HG02981 (cell line): Measurements from ENCODE around the gene PIK3C3.
"Not testable (repeated sequence)": the region's sequence is repeated elsewhere in the genome, so short reads cannot be mapped to it uniquely, and the experiment has no call there.

Experiments used
- ATAC-seq: cut with Tn5 transposase; IDR thresholded peaks from one replicate; pipeline ENCODE4 v1.9.1; 2021; ENCODE audit warnings: mild to moderate bottlenecking, moderate library complexity; ENCODE audit not compliant: unreplicated experiment

Gene PIK3C3

GRCh38 chr18:42018831-42019230, 63.8 kb downstream of the PIK3C3 start:
- no peak for ATAC-seq

- no peak for ATAC-seq
These were observed 69.1 kb downstream of the PIK3C3 start for GRCh38 chr18:42024131-42024530.

- ATAC-seq = peak; percentile 12
These were observed 70.5 kb downstream of the PIK3C3 start for GRCh38 chr18:42025491-42025890.

GRCh38 chr18:42025974-42026625, 71.1 kb downstream of the PIK3C3 start:
- ATAC-seq = peak; percentile 88

- no peak for ATAC-seq
These were observed 73.3 kb downstream of the PIK3C3 start for GRCh38 chr18:42028247-42028832.

GRCh38 chr18:42029092-42029491, 74.1 kb downstream of the PIK3C3 start:
- ATAC-seq = no peak

GRCh38 chr18:42030586-42031182, 75.7 kb downstream of the PIK3C3 start:
- ATAC-seq = no peak

GRCh38 chr18:42032447-42032846, 77.4 kb downstream of the PIK3C3 start:
- ATAC-seq = no peak

- no peak for ATAC-seq
These were observed 78.2 kb downstream of the PIK3C3 start for GRCh38 chr18:42033137-42033810.

GRCh38 chr18:42038936-42039335, 83.9 kb downstream of the PIK3C3 start:
- no peak for ATAC-seq

- no peak for ATAC-seq
These were observed 84.4 kb downstream of the PIK3C3 start for GRCh38 chr18:42039396-42039795.

- ATAC-seq = no peak
These were observed 86.8 kb downstream of the PIK3C3 start for GRCh38 chr18:42041793-42042192.

GRCh38 chr18:42045346-42045745, 90.3 kb downstream of the PIK3C3 start:
- no peak for ATAC-seq

GRCh38 chr18:42047721-42048120, 92.7 kb downstream of the PIK3C3 start:
- no peak for ATAC-seq

GRCh38 chr18:42048158-42048557, 93.1 kb downstream of the PIK3C3 start:
- no peak for ATAC-seq

- not testable (repeated sequence) for ATAC-seq
These were observed 94.5 kb downstream of the PIK3C3 start for GRCh38 chr18:42049536-42049935.

GRCh38 chr18:42051411-42051810, 96.4 kb downstream of the PIK3C3 start:
- ATAC-seq = no peak

- no peak for ATAC-seq
These were observed 97.2 kb downstream of the PIK3C3 start for GRCh38 chr18:42052122-42052708.

GRCh38 chr18:42053188-42053781, 98.3 kb downstream of the PIK3C3 start:
- peak; percentile 87 for ATAC-seq

- no peak for ATAC-seq
These were observed 109.1 kb downstream of the PIK3C3 start for GRCh38 chr18:42064109-42064508.

GRCh38 chr18:42067518-42067917, 112.5 kb downstream of the PIK3C3 start:
- ATAC-seq = no peak
